A549 treated with Hydrocortisone at 1 μM for 4 hours (cell line): ENCODE data around the gene SHMT2. TPM values are rescaled to one million over a fixed set of nuclear protein-coding genes. Genes with fewer than 3 reads are reported as not detected.

ENCODE experiments used
- total RNA-seq: library from RNA; stranded (reverse); fragments of 200-300 nt; extraction: Qiagen RNA extraction; gene quantifications from 5 replicates; pipeline ENCODE4 v1.2.3, GENCODE V29; 2022

The SHMT2 gene
- total RNA-seq: 112 to 153 TPM (median 121 TPM) in 5 replicates

DNA sequence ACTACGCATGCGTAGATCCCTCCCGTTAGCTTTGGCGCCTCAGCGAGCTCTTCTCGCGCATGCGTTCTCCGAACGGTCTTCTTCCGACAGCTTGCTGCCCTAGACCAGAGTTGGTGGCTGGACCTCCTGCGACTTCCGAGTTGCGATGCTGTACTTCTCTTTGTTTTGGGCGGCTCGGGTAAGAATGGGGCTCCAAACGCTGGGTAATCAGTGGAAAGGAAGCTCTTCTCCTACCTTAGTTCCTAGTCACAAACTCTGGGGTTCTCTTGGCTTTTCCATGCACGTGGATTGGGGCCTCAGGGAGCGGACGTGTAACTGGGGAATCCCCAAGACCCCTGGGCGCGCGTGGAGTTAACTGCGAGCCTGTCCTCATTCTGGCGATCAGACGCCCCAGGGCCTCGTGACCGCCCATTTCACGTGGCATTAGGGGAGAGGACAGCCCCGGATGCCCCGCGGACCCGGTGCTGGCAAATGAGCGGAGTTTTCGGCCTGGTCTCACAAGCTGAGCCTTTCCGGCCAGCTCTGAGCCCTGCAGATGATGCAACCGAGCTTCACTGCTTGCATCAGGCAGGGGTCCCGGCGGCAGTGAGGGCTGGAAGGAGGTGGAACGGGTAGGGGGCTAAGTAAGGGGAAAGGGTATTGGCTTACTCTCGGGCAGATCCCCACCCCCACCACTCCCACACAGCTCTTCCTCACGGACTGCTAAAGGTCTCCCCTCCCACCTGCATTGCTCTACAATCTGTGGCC is at the start of gene SHMT2:
SHMT2 (plus strand) TSS at position 78 of the 747 bp plus-strand sequence; CDS start at position 146, 68 bp downstream.

GRCh38 chr12:57216014-57216911 is 13.2 kb upstream of the SHMT2 start, which contains the start of gene NXPH4:
TSS of gene NXPH4 (plus strand) at chr12:57216794. CDS start at chr12:57216970, 176 bp downstream.

DNA sequence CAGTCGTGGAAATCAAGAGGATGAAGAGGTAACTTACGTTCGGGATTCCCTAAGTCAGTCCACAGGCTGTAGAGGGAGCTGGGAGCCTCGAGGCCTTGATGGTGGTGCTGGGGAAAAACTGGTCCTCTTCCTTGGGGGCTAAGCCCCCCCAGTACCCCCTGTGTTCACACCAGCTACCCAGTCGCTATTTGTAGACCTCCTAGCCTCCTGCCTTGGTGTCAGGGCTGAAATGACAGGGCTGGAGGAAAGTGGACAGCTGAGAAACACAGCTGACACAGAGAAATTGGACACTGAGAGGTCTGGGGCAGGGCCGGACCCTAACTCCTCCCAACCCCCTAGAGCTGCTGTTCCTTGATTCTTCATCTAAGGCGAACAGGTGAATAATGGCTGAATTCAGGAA is 21.4 kb downstream of the SHMT2 start, which contains the start of gene STAC3:
STAC3 (minus strand) TSS at position 232 of the 400 bp plus-strand sequence. CDS start 1,551 bp downstream, outside the sequence.

Other genes starting within 250 kb of the SHMT2 start
- gene ZBTB39, start 223.2 kb upstream of the SHMT2 start, total RNA-seq: 3.9 to 6.7 TPM (median 5.5 TPM) in 5 replicates
- 0.15 to 0.18 TPM in 2 of 5 replicates, not detected in the others for gene TAC3, start 213.2 kb upstream of the SHMT2 start, total RNA-seq
- gene MYO1A, start 179.6 kb upstream of the SHMT2 start, total RNA-seq: 0.21 to 0.40 TPM (median 0.23 TPM) in 5 replicates
- gene NEMP1, start 150.9 kb upstream of the SHMT2 start, total RNA-seq: 14.0 to 19.3 TPM (median 15.1 TPM) in 5 replicates
- 13.6 to 18.4 TPM (median 15.2 TPM) in 5 replicates for gene NAB2, start 140.6 kb upstream of the SHMT2 start, total RNA-seq
- 41.7 to 48.9 TPM (median 46.6 TPM) in 5 replicates for gene STAT6, start 118.3 kb upstream of the SHMT2 start, total RNA-seq
- gene LRP1, start 101.2 kb upstream of the SHMT2 start, total RNA-seq: 12.2 to 18.6 TPM (median 13.7 TPM) in 5 replicates
- not detected in 5 replicates for gene LRP1-AS, start 82.1 kb upstream of the SHMT2 start, total RNA-seq
- gene NXPH4, start 12.9 kb upstream of the SHMT2 start, total RNA-seq: 4.1 to 6.0 TPM (median 5.1 TPM) in 5 replicates
- 0.18 to 0.36 TPM (median 0.30 TPM) in 5 replicates for gene STAC3, start 21.5 kb downstream of the SHMT2 start, total RNA-seq
- 7.6 to 9.8 TPM (median 8.0 TPM) in 5 replicates for gene R3HDM2, start 201.3 kb downstream of the SHMT2 start, total RNA-seq
- gene INHBC, start 205.1 kb downstream of the SHMT2 start, total RNA-seq: 0.05 TPM in 1 of 5 replicates, not detected in the others
- gene INHBE, start 225.6 kb downstream of the SHMT2 start, total RNA-seq: 0.05 to 0.09 TPM in 2 of 5 replicates, not detected in the others
- gene GLI1, start 230.1 kb downstream of the SHMT2 start, total RNA-seq: 4.5 to 6.2 TPM (median 5.6 TPM) in 5 replicates